Measurements from ENCODE around the gene IL10.

IL10 gene

DNA sequence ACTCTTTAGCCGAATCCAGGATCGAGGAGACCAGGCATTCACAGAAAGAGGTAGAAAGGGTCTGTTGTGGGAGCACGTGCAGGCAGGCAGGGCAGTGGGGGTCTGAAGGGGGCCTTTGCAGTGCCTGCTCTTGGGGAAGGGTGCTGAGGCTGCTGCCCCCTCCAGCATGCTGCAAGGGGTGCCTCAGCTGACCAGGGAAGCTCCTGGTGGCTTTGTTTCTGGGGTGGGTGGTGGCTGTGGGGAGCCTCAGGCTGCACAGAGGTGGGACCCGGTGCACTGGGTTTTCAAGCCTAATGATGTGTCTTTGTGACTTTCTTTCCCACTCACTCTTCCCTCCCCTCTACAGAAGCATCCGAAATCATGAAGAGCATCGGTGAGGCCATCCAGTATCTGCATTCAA is 43.2 kb downstream of the IL10 start:
- no peak overlapping the region for H3K4me3 ChIP-seq (ENCODE audit: control insufficient read depth, low read depth, low read length)
- TF ChIP-seq, protein P1, sequence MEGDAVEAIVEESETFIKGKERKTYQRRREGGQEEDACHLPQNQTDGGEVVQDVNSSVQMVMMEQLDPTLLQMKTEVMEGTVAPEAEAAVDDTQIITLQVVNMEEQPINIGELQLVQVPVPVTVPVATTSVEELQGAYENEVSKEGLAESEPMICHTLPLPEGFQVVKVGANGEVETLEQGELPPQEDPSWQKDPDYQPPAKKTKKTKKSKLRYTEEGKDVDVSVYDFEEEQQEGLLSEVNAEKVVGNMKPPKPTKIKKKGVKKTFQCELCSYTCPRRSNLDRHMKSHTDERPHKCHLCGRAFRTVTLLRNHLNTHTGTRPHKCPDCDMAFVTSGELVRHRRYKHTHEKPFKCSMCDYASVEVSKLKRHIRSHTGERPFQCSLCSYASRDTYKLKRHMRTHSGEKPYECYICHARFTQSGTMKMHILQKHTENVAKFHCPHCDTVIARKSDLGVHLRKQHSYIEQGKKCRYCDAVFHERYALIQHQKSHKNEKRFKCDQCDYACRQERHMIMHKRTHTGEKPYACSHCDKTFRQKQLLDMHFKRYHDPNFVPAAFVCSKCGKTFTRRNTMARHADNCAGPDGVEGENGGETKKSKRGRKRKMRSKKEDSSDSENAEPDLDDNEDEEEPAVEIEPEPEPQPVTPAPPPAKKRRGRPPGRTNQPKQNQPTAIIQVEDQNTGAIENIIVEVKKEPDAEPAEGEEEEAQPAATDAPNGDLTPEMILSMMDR (conservative IDR thresholded peaks at IDR 0.05; ENCODE audit: control insufficient read depth, insufficient read depth, low read depth, low read length), result no peak
- no peak for DNase-seq (ENCODE audit: low read depth)

DNA sequence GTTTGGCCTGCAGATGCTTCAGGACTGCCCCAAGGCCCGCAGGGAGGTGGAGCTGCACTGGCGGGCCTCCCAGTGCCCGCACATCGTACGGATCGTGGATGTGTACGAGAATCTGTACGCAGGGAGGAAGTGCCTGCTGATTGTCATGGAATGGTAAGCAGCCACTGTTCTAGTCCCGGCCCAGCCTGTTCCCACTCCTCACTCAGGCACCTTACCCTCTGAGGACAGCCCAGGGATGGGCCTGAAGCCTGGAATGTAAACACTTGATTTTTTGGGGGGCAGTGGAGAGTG is 43.7 kb downstream of the IL10 start:
- TF ChIP-seq, protein P1 (conservative IDR thresholded peaks at IDR 0.05; ENCODE audit: control insufficient read depth, insufficient read depth, low read depth, low read length), result no peak
- no peak overlapping the region for H3K4me3 ChIP-seq (ENCODE audit: control insufficient read depth, low read depth, low read length)
- no peak for DNase-seq (ENCODE audit: low read depth)

DNA sequence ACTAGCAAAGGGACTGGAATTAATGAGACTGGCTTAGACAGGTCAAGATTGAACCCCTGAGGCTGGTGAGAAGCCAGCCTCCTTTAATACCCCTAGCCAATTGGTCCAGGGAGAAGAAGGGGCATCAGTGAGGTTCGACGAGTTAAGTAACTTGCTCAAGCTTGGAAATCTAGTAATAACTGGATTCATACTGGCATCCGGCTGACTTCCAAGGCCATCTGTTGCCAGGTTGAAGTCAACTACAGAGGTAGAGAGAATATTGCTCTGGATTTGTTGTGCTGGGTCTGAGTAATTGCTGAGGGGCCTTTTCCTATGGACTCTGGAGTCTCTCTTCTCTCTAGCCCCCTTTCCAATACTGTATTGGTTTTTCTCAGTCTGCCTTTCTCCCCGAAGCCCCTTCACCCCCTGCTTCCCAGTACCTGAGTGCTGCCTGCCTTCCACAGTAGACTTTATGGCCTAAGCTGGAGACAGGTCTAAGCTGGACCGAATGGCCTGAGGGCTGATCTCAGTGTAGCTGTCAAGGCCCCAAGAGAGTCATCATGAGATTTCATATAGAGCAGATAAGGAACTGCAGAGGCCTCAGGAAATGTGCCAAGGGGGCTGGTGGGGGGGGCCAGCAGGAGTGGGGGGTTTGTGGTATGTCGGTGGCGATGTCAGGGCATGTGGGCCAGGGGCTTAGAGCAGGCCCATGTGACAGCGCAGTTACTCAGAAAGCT is 44.2 kb downstream of the IL10 start:
- DNase-seq (ENCODE audit: low read depth), result no peak
- TF ChIP-seq, protein P1 (conservative IDR thresholded peaks at IDR 0.05; ENCODE audit: control insufficient read depth, insufficient read depth, low read depth, low read length), result no peak
- H3K4me3 ChIP-seq (ENCODE audit: control insufficient read depth, low read depth, low read length), result no peak overlapping the region

DNA sequence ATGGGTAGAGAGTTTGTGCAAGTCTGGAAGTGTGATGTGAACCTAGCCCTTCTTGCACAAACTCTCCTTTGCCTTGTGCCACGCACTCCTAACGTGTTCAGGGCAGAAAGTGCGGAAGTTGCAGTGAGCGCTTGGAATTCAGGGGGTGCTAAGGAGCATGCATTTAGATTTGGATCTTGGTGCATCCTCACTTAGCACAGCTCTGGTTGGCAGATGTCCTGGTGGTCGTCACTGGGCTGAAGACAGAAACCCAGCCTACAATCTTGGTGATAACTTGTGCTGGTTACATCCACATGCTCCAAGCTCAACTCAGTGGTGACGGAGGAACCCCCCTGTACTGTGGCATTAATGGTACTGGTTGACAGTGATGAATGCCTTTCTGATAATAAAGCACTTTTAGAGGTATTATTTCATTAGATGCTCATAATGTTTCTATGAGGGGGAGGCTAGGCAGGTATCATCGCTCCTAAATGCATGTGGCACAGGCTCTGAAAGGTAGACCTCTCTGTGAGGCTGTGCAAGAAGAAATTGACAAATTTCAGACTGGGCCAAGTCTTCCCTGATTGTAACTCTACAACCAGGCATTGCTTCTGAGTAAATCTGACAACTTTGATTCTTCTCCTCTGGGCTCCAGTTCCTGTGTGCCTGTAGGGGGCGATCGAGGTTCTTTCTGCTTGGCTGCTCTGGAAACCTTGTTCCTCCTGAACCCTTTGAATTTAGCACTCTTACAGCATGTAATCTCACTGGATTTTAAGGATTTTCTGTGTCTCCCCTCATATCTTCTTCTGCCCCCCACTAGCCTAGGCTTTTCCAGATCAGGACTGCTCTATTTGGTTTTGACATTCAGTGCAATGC is 47.0 kb downstream of the IL10 start:
- H3K4me3 ChIP-seq (ENCODE audit: control insufficient read depth, low read depth, low read length), result no peak overlapping the region
- DNase-seq (ENCODE audit: low read depth), result peak; percentile 70
- TF ChIP-seq, protein P1 (conservative IDR thresholded peaks at IDR 0.05; ENCODE audit: control insufficient read depth, insufficient read depth, low read depth, low read length), result peak; percentile 79

DNA sequence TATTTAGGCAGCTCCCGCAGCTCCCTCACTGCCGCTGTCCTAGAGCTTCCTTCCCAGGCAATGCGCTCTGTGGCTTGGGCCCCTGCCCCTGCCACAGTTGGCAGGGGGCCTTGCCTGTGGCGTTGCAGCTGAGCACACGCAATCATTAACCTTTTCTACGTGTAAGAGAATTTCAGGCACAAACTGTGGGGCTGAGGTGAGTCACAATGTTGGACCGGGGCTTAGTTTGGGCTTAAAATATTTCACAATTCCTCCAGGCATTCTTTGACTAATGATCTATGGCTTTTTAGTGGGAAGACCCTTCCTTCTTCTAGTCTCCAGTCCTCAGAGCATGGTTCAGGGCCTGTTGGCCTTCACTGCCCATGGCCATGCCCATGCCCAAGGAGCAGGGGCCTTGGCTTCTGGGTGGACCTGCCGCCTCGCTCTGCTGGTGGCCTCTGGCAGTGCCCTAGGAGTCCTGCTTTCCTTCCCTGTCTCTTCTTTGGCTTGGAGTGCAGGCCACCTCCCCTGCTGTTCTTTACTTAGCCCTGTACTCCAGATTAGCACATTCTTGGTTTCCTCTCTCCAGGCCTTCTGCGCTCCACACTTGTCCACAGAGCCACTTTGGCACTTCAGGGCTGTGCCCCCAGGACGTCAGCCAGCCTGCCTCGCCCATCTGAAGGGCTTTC is 48.4 kb downstream of the IL10 start:
- H3K4me3 ChIP-seq (ENCODE audit: control insufficient read depth, low read depth, low read length), result peak overlapping the region; percentile 1
- peak; percentile 97 for DNase-seq (ENCODE audit: low read depth)
- TF ChIP-seq, protein P1 (conservative IDR thresholded peaks at IDR 0.05; ENCODE audit: control insufficient read depth, insufficient read depth, low read depth, low read length), result no peak

DNA sequence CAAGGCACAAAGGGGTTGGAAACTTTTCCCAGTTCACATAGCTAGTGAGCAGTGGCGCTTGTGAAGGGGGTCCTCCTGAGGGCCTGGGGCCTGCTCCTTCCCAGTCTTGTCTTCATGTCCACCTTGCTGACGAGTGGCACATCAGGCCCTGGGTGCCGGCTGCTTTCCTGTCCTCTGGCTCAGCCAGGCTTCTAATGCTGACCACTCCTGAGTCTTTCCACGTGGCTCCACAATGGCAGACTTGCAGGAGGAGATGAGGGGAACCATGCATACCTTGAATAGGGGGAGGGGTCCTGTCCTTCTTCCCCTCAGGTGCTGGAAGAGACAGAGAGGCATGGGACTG is 48.9 kb downstream of the IL10 start:
- TF ChIP-seq, protein P1 (conservative IDR thresholded peaks at IDR 0.05; ENCODE audit: control insufficient read depth, insufficient read depth, low read depth, low read length), result no peak
- peak overlapping the region; percentile 1 for H3K4me3 ChIP-seq (ENCODE audit: control insufficient read depth, low read depth, low read length)
- DNase-seq (ENCODE audit: low read depth), result no peak

Measured in fibroblast of mammary gland (primary cell).